ENCODE results near the gene ERC2.

The ERC2 gene

GRCh38 chr3:55746808-55747413, 721.4 kb downstream of the ERC2 start:
- no peak for DNase-seq (ENCODE audit: low spot score)

DNA sequence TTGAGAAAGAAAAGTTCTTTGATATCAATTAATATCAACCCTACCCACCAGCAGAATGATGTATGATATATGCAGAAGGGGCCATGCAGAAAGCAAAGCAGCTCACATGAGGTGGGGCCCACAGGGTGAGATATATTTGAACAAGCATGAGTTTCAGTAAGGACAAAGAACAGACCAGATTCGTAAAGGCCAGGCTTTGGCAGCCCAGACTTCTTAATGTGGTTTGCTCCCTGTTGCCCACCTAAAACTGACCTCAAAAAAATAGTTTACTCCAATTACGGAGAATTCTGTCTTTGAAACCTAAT, 725.5 kb downstream of the ERC2 start:
- DNase-seq (ENCODE audit: low spot score) = no peak

DNA sequence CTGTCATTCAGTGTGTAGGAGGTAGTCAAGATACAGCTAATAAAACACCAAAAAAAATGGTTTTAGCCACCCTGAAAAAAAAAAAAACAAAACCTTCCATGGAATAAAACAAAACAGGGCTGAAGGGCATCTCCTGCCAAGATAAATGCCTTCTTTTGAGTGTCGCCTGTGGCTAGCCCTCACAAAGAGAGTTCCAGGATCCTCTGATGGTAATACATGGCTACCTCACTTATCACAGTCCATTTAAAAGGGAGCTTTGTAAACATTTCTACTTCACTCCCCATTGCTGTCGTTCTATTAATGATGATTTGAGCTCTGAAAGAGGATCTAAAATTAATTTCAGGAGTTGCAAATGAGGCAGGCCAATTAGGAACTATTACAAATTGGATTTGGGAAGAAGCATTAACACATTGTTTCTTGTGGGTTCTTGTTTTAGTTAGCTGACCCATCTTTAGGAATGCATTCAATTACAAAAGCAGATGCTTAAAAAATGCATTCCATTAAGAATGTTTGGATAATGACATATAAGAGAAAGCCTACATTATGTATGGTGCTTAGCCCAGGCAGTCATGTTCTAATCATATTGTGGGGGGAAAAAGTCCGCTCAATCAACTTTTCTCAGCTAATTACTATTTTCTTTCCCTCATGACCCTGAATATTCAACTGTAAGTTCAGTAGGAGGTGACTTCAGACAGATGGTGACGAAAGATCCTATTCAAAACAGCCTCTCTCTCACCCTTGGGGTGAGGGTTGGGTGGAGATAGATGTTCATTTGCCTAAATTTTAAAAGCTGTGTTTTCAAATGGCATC, 726.0 kb downstream of the ERC2 start:
- no peak for DNase-seq (ENCODE audit: low spot score)

DNA sequence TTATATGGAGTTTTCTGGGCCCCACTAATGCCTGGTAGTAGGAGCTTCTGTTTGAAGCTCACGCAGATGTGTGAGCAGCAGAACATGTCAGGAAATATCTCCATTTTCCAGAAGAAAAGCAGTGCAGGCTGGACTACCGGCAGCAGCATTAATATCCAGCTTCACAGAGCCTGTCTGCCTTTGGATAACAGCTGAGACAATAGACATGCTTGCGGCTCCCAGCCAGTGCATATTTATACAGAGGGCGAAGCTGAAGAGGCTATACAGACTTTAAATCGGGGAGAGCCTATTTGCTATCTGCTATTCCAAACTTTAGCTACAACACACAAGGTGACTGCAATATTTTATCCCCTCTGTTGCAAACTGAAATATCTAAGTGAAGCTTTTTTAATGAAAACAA, 731.1 kb downstream of the ERC2 start:
- no peak for DNase-seq (ENCODE audit: low spot score)

DNA sequence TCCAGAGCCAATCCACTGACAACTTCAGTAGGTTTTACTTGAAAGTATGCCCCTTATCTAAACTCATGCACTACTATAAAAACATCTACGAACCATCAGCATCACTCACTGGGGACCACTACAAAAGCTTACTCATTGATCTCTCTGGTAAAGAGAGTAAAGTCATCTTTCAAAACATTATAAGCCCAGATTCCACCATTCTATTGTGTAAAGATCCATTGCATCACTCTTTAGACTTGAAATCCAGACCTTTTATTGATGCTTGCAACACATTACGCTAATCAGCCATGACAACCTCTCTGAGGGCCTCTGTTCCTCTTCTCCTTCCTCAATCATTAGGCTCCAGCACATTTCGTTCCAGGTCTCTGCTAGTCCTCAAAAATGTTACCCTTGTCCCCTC, 732.3 kb downstream of the ERC2 start:
- DNase-seq (ENCODE audit: low spot score) = no peak

DNA sequence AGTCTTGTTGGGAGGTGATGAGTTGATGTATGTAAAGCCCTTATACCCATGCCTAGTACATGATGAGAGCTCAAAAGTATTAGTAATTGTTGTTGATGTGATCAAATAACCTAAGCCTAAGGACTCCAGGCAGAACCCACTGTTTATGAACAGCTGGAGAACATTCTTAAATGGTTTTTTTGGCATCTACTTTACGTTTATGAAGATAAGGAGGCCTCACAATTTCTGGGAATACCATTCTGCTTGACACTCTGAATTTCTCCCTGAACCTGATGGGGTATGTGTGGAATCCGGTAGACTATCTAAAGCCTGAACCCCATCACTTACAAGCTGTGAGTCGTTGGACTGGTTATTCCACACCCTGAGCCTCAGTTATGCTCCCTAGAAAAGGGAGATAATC, 736.5 kb downstream of the ERC2 start:
- DNase-seq (ENCODE audit: low spot score) = no peak

DNA sequence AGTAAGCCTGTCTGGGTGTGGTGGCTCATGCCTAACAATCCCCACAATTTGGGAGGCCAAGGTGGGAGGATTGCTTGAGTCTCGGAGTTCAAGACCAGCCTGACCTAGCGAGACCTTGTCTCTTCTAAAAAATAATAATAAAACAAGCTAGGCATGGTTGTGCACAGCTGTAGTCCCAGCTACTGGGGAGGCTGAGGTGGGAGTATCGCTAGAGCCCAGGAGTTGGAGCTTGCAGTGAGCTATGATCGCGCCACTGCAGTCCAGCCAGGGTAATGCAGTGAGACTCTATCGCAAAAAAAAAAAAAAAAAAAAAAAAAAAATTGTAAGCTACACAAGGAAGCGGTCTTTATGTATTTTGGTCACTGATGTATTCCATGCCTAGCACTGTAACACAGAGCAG, 738.7 kb downstream of the ERC2 start:
- no peak for DNase-seq (ENCODE audit: low spot score)

DNA sequence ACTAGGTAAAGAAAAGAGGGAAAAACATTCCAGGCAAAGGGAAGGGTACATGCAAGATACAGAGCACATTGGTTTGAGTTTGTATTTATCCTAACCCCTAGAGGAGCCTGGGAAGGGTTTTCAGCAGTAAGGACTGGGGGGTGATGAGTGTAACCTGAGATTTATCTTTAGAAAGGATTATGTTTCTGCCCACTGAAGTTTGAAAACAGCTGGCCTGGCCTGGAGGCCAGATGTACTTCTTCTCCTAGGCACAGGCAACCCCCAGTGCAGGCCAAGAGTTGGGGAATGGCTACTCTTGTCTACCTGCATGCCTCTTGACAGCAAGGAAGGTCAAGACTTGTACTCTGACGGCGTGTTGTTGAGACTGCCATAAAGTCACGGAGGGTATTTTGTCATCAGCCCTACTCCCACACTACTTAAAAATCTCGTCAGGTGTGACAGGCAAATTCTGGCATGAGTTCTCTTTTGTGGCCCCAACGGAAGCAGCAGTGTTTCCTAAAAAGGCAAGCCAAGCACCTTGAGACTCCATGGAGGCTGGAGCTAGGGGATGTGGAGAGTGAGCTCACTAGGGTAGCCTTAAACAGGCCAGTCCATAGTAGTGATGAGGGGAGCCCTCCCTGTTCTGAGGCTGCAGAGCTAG, 739.7 kb downstream of the ERC2 start:
- no peak for DNase-seq (ENCODE audit: low spot score)

GRCh38 chr3:55726501-55726775, 741.8 kb downstream of the ERC2 start:
- no peak for DNase-seq (ENCODE audit: low spot score)

DNA sequence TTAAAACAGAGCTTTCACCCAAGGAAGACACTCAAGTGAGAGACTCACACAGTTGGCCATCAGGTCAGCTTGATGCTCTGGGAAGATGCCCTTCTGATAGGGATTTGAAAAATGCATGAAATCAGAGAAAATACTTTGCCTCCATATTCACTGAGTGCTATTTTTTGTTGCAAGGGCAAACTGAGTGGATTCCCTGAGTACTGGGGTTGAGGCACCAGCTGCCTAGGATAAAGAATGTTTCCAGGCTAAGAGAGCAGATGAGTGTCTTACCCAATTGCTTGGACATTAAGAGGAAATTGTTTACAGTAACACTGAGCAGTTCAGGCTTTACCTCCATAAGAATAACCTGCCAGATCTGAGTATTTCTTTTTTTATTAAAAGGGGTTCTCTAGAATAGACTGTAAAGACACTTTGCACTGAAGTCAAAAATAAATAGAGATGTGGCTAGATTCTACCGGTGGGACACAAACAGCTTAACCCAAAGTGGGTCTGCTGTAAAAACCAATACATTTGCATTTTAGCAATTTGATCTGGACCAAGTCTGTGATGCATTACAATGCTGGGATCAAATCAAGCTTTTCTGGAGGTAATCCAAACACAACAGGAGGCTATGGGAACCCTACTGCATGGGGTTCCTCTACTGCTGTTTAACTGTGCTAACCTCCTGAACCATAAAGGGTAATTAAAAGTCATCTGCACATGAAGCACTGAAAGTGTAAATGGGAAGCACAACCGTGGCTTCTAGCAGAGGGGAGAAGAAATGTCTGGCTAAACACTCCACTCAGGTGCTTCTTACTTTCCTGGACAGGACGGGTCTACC, 742.4 kb downstream of the ERC2 start:
- DNase-seq (ENCODE audit: low spot score) = no peak

DNA sequence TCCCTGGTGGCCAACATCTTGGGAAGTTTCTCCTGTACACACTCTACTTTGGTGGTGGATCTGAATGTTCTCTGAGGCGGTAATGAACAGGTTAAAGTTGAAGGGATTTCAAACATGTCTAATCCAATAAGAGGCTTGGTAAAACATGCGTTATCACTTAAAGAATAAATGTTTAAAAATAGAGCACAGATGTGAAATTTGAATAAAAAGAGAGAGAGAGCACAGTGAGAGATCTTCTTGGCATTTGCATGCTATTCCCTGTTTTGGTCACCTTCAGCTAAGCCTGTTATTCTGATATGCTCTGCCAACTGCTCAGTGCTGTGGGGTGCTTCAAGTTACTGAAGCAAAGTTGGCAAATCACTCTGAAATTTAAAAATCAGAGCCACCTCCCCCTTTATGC, 743.4 kb downstream of the ERC2 start:
- DNase-seq (ENCODE audit: low spot score) = no peak

DNA sequence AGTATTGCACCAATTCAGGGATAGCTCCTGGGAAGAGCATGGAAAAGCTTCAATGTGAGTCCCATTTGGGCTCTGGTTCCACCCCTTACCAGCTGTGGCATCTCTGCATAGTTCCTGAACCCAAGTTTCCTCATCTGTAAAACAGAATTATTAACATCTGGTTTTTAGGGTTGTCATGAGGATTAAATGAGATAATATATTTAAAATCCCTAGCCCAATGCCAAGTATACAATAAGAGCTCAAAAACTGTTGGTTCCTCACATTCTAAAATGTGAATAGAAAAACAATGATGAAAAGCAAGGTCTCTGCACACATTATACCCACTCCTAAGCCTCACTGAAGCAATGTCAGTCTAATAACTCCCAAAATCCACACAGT, 743.9 kb downstream of the ERC2 start:
- DNase-seq (ENCODE audit: low spot score) = no peak

GRCh38 chr3:55723653-55724406, 744.4 kb downstream of the ERC2 start:
- no peak for DNase-seq (ENCODE audit: low spot score)

DNA sequence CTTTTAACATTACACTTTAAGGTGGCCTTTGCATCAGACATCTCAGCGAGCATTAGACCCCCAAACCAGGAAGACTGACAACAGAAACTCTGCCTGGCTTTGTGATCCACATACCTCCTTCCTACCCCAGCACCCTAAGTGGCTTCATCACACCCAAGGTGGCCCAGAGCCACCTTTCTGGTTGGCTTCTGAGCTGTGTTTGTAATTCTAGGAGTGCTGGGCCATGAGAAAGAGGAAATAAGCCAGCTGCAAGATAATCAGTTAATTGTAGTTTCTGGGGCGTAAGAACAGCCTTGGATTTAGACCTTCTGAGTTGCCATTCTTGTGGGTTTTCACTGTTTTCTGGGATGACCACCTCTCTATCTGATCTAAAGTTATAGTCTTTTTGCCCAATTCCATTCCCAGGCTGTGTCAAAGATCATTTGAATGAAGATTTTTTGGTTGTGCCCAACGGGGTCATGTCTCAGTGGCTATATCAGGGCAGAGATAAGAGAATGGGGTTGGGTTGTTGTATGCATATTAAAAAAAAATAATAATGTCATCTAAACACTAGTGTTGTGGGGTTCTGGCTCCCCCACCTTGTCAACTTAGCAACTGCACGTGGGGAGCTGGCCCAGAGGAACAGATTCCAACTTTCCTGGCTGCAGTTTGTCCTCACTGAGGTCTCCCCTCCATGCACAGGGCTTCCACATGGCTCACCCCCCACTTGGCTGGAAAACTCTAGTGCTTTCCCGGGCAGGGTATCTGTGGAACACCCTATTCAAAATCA, 746.4 kb downstream of the ERC2 start:
- no peak for DNase-seq (ENCODE audit: low spot score)

- no peak for DNase-seq (ENCODE audit: low spot score)
Observed at GRCh38 chr3:55720614-55721013, 747.7 kb downstream of the ERC2 start.

- DNase-seq (ENCODE audit: low spot score) = no peak
Observed at GRCh38 chr3:55719508-55719907, 748.8 kb downstream of the ERC2 start.

DNA sequence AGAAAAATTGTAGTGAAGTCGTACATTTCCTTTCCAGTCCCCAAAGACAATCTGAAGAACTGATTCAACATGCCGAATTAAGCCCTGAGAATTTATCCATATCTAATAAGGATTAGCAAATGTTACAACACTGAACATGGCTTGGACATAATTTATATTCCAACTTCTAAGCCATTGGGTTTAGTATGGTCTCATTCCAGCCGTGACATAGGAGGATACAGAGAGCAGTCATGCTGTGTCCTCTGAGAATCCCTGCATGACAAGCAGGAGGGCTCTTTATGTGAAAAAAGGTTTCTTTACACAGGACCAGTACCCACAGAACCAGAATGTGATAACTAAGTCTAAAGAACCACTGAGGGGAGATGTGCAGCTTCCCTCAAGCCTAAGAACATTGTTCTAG, 749.3 kb downstream of the ERC2 start:
- no peak for DNase-seq (ENCODE audit: low spot score)

DNA sequence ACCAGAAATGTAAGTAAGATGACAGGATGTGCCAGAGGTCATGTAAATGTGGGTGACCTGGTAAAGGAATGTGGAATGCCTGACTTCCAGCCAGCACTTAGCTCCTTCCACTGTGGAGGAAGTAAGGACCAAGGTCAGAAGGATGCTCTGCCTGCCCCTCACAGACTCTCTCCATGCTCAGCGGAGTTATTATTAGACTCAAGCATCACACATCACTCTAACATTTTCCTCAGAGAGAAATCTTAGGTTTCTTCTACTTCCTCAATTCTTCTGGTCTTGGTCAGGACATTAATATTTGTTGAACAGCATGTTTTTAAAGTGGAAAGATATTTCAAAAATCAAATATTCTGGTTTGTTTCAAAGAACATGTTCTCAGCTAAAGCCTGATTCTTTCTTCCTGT, 749.7 kb downstream of the ERC2 start:
- no peak for DNase-seq (ENCODE audit: low spot score)

DNA sequence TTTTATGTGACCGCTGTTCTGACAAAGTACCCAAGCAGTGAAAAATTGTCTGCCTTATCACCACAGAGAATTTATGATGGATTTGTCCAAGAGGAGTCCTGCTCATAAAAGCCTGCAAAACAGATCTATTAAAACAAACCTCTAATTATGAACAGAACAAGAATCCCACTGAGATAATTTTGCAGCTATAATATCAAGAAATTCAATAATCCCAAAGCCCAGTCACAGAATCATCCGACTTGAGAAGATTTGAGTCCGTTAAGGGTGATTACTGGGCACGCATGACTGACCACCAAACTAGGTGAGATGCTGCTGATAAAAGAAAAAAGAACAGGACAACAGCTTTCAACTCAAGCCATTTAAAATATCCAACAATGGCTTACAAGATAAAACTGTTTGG, 750.2 kb downstream of the ERC2 start:
- no peak for DNase-seq (ENCODE audit: low spot score)

DNA sequence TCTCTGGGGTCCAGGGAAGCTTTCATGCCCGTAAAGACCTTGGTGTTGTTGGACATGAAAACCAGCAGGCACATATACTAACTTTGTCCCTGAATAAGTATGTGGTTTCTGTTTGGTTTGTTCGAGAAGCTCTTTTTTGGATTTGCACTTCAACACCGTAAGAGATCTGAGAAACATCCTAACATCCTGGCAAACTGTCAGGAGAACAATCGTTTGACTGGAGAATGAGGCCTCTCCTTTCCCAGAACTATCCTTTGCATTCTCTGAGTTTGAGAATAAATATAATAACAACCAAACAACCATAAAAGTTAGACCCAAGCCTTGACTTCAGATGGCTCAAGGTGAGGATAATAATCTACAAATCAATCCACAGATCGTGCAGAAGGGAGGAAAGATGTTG, 750.8 kb downstream of the ERC2 start:
- DNase-seq (ENCODE audit: low spot score) = no peak

DNA sequence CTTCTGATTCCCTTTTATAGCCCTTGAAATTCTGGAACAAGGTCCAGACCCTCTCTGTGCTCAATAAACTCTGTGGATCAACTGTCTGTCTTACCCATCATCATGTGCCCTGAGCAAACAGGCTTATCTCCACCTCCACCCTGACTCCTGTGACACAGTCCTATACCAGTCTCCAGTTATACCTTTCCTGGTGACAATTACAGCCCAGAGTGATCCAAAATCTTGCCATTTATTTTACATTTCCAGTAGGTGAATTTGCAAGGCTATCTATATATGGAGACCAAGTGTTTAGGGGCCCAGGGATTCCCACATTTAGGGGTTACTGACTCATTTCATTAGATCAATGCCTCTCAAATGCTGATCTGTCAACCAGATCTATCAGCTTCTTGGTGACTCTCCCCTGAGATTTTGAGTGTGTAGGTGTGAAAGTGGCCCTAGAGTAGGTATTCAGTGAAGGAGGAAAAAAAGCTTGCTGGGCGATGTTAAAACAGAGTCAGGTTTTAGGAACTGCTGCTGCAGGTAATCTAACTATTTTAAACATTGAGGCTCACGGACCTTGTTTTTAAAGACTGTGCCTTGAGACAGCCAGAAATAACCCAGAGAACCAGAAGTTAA, 751.5 kb downstream of the ERC2 start:
- DNase-seq (ENCODE audit: low spot score) = no peak
